GM12801 (cell line): ENCODE measurements around the gene ANKFN1.

Experiments used
- TF ChIP-seq, protein P1 (sequence below): IDR thresholded peaks from one replicate; pipeline ENCODE4 v1.5.1; 2011; ENCODE audit warnings: control low read depth; ENCODE audit not compliant: insufficient read length; ENCODE audit errors: extremely low read depth

ANKFN1 gene

DNA sequence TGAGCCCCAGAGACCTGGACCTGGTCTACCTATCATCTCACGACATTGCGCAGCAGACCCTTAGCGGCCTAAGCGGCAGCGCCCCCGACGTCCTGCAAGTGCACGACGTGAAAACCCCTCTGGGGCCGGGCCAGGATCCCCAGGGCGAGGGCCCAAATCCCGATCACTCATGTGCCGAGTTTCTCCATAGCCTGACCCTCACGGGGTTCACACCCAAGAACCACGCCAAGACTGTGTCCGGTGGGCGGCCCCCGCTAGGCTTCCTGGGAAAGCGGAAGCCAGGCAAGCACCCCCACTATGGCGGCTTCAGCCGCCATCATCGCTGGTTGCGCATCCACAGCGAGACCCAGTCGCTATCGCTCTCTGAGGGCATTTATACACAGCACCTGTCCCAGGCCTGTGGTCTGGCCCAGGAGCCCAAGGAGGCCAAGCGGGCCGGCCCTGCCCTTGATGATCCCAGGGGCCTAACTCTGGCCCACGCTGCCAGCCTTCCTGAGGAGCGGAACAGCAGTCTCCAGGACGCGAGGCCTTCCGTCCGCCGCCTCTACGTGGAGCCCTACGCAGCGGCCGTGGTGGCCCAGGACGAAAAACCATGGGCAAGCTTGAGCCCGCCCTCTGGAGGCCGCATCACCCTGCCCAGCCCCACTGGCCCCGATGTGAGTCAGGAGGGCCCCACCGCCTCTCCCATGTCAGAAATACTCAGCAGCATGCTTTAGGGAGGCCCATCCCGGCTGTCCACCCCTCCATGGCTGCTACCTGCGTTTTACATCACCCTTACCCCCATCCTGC lies 357.5 kb downstream of the ANKFN1 start:
- TF ChIP-seq, protein P1, sequence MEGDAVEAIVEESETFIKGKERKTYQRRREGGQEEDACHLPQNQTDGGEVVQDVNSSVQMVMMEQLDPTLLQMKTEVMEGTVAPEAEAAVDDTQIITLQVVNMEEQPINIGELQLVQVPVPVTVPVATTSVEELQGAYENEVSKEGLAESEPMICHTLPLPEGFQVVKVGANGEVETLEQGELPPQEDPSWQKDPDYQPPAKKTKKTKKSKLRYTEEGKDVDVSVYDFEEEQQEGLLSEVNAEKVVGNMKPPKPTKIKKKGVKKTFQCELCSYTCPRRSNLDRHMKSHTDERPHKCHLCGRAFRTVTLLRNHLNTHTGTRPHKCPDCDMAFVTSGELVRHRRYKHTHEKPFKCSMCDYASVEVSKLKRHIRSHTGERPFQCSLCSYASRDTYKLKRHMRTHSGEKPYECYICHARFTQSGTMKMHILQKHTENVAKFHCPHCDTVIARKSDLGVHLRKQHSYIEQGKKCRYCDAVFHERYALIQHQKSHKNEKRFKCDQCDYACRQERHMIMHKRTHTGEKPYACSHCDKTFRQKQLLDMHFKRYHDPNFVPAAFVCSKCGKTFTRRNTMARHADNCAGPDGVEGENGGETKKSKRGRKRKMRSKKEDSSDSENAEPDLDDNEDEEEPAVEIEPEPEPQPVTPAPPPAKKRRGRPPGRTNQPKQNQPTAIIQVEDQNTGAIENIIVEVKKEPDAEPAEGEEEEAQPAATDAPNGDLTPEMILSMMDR: no peak

DNA sequence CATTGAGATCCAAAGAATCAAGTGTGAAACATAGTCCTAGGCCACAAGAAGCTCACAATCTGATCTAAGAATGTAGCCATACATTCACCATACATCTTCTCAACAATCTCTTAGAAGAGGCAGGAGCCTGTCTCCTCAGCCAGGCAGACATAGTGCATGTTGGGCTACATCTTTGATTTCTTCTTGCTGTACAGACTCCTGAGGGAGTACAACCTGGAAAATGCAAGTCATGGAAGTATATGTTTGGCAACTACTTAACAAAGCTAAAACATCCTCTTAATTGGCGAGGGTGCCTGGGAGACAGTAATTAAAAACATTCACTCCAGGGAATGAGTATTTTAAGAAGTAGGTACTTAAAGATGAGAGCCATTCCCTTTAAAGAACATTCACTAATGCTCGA lies 361.0 kb downstream of the ANKFN1 start:
- TF ChIP-seq, protein P1: no peak

DNA sequence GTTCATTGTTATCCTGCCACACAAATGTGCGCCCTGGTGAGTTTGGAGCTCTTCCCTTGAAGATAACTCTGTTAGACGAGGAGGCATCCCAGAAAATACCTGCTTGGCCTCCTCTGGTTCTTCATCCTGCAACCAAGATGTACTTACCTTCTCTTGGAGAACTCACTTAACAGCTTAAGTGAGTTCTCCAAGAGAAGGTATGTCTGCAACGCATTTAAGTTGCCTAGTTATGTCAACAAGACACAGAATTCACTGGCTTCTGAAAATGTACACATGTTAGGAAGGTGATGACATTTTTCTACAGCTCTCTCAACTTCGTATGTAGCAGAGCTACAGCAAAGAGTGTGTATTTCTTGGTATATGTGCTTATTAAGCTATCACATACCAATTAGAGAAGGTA lies 361.6 kb downstream of the ANKFN1 start:
- TF ChIP-seq, protein P1: no peak

DNA sequence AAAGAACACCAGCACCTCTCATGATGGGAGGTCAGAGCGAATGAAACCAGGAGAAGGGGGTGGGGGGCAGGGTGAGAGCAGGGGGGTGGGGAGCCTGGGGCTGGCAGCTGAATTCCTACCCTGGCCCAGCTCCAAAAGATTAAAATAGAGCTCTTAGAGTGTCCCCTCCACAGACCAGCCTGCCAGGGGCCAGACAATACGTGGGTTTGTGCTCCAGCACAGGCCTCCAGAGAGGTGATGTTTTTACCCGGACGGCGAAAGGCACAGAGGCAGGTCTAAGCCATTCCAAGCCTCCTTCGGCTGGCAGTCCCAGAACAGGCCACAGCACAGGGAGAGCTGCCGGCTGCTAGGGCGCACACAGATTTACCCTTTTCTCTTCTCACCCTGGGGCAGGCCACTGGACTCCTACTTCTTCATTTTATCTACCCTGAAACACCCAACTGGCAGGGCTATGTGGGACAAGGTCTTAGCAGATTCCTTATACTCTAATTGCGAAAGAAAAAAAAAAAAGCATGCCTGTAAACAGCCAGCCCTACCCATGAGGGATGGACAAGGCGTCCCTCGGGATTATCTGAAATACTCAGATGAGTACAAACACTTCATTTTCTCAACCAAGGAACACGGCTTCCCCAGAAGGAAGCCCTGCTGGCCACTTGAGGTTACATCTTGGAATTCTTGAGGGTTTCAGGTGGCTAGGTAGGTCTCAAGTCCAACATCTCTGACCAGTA lies 368.3 kb downstream of the ANKFN1 start:
- TF ChIP-seq, protein P1: no peak

DNA sequence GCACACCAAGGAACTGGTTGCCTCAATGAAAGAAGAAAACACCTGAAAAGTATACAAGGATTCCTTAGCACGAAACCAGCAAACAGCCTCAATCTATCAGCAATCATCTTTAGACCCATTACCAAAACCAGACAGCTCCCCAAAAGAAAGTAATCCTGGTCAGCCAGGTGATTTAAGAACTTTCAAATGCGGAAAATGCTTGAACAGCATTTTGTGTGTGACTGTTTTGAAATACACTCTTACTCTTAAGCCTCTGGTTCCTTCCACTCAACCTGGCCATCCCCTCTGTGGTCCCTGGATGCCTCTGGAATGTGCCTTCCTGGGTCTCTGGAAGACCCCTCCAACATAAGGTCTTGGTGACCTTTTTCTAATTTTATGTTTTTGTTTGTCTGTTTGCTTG lies 369.8 kb downstream of the ANKFN1 start:
- TF ChIP-seq, protein P1: no peak

DNA sequence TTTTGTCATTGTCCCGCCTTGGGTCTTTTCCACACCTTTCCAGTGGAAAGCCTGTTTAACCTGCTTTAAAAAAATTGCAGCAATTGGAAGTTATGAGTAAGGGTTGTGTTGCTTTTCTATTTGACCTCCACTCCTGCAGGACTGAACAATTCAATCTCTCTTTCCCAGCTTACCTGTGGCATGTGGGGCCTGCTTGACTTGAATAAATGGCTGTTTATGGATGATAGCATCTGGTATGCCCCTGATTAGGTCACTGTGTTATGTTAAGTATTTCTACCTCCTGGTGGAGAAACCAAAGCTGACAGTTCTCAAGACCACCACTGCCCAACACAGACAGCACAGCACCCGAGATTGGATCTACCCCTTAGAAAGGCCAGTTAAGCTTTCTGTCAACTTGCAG lies 375.4 kb downstream of the ANKFN1 start:
- TF ChIP-seq, protein P1: no peak

DNA sequence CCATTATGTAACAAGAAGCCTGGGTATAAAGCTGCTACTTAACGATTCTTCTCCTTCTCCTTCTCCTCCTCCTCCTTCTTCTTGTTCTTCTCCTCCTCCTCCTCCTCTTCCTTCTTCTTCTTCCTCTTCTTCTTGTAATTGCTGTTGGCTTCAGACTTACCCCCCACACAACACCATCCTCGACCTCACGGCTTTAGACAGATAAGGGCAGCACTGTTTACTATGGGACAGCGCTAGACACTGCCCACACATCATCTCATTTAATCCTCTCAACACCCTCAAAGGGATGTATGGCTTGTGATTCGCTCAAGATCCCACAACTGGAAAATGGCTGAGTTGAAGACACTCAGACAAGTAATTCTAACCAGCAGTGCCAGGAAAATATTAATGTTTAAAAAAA lies 379.7 kb downstream of the ANKFN1 start:
- TF ChIP-seq, protein P1: no peak
